K562 (cell line): Measurements from ENCODE around the gene SETD5. TPM values are rescaled to one million over a fixed set of nuclear protein-coding genes. Genes with fewer than 3 reads are reported as not detected.
A peak's percentile ranks its signal among the peaks of the same experiment; 100 is the strongest.

Experiments
- ATAC-seq: fragments of 200-7000 bp; cut with Tn5 transposase; 3 replicates; pipeline ENCODE4 v1.9.1; 2020; ENCODE audit warnings: moderate library complexity
- BruUV-seq: library from RNA; stranded (reverse); fragments of 400-500 nt; replicated peaks from 2 replicates; lab custom pipeline; 2021; lab: Mats Ljungman, UMichigan
- CTCF ChIA-PET: fragments of 300-600 bp; formaldehyde crosslinking; extraction: SDS; loops from one replicate; lab custom pipeline; 2021; ENCODE audit warnings: low intra/inter-chr PET ratio; lab: Yijun Ruan, JAX
- POLR2A ChIA-PET: fragments of 300-600, 350-650 bp; sonication (Branson Sonifier 250); formaldehyde crosslinking; extraction: SDS; loops from one replicate; lab custom pipeline; 2021; ENCODE audit warnings: antibody characterized with exemption, inconsistent platforms; lab: Yijun Ruan, JAX
- DNase-seq, 4 experiments: peaks; one replicate each; pipeline versions ENCODE4 v3.0.0 to v3.0.0-alpha.2; 2011 to 2018; ENCODE audit warnings: low spot score in 3 of 4, mixed read lengths in 3 of 4; ENCODE audit errors: extremely low read depth in 1 of 4
- FAIRE-seq: peaks from 2 replicates; lab custom pipeline; 2011; peaks lifted over from hg19 to GRCh38; lab: Jason Lieb, UNC
- H2AFZ ChIP-seq: 2 replicates; pipeline ENCODE4 v1.6.0; 2011; ENCODE audit warnings: low read depth, low read length, control low read depth, inconsistent platforms
- H3K27ac ChIP-seq: fragments of 200-600 bp; 3 replicates; pipeline ENCODE4 v1.8.0; 2011; ENCODE audit warnings: low read depth, mild to moderate bottlenecking, control low read depth, inconsistent platforms, low read length, moderate library complexity, mixed read lengths; ENCODE audit errors: extremely low read depth
- H3K27me3 ChIP-seq, 2 experiments: fragments of 300-600 bp in 1 of 2; 2 replicates in 1 of 2; 3 replicates in 1 of 2; pipeline versions ENCODE4 v1.6.0 to v1.8.0; 2011; ENCODE audit warnings: inconsistent platforms in 2 of 2, low read length in 2 of 2, mild to moderate bottlenecking in 1 of 2, mixed read lengths in 1 of 2, moderate library complexity in 1 of 2; ENCODE audit not compliant: control insufficient read depth in 2 of 2, insufficient read depth in 2 of 2
- H3K36me3 ChIP-seq: fragments of 300-600 bp; 3 replicates; pipeline ENCODE4 v1.8.0; 2011; ENCODE audit warnings: mild to moderate bottlenecking, low read length, inconsistent platforms; ENCODE audit not compliant: control insufficient read depth, insufficient read depth
- H3K4me1 ChIP-seq, 2 experiments: fragments of 200-600 bp in 1 of 2; replicated peaks in 1 of 2; 2 replicates in 1 of 2; 3 replicates in 1 of 2; pipeline versions ENCODE4 v1.5.1 to v1.8.0; 2011; ENCODE audit warnings: inconsistent platforms in 2 of 2, low read length in 2 of 2, mild to moderate bottlenecking in 1 of 2, mixed read lengths in 1 of 2, moderate library complexity in 1 of 2; ENCODE audit not compliant: control insufficient read depth in 2 of 2, insufficient read depth in 2 of 2
- H3K4me2 ChIP-seq: 2 replicates; pipeline ENCODE4 v1.6.1; 2011; ENCODE audit warnings: low read length, control low read depth, inconsistent platforms, mixed read lengths; ENCODE audit not compliant: insufficient read depth
- H3K4me3 ChIP-seq: fragments of 200-600 bp; sonication (generic), shearing (Covaris generic); 2 replicates; pipeline ENCODE4 v1.5.1; 2016; ENCODE audit warnings: control low read depth, inconsistent platforms
- H3K79me2 ChIP-seq: fragments of 200-600 bp; 3 replicates; pipeline ENCODE4 v1.8.0; 2011; ENCODE audit warnings: low read length, inconsistent platforms; ENCODE audit not compliant: control insufficient read depth, insufficient read depth
- H3K9ac ChIP-seq, 2 experiments: 2 replicates each; pipeline versions ENCODE4 v1.6.0 to v1.6.1; 2011; ENCODE audit warnings: low read depth in 2 of 2, low read length in 2 of 2, control low read depth in 1 of 2, inconsistent platforms in 1 of 2, mild to moderate bottlenecking in 1 of 2, mixed read lengths in 1 of 2; ENCODE audit not compliant: insufficient read depth in 1 of 2
- H3K9me1 ChIP-seq: one replicate; pipeline ENCODE4 v1.6.0; 2011; ENCODE audit warnings: inconsistent platforms, mild to moderate bottlenecking, low read length, moderate library complexity; ENCODE audit not compliant: control insufficient read depth, insufficient read depth
- H3K9me3 ChIP-seq: replicated peaks from 2 replicates; pipeline ENCODE4 v1.5.1; 2011; ENCODE audit warnings: low read depth, low read length, inconsistent platforms; ENCODE audit not compliant: control insufficient read depth, insufficient read depth
- H4K20me1 ChIP-seq: replicated peaks from 2 replicates; pipeline ENCODE4 v1.6.1; 2011; ENCODE audit warnings: low read length, inconsistent platforms, mixed read lengths; ENCODE audit not compliant: control insufficient read depth, insufficient read depth
- ARID2 ChIP-seq: fragments of 450-650 bp; IDR thresholded peaks from 2 replicates; pipeline ENCODE4 v1.6.1; 2017; ENCODE audit warnings: antibody characterized with exemption, mild to moderate bottlenecking
- ATF7 ChIP-seq: fragments of 450-650 bp; IDR thresholded peaks from 2 replicates; pipeline ENCODE4 v1.7.1; 2014; ENCODE audit warnings: mild to moderate bottlenecking, moderate library complexity
- CTBP1 ChIP-seq: fragments of 450-650 bp; IDR thresholded peaks from 2 replicates; pipeline ENCODE4 v1.6.1; 2016; ENCODE audit warnings: borderline replicate concordance
- DACH1 ChIP-seq: fragments of 450-650 bp; IDR thresholded peaks from 2 replicates; pipeline ENCODE4 v1.6.1; 2018; ENCODE audit not compliant: partially characterized antibody
- EP300 ChIP-seq: IDR thresholded peaks from 2 replicates; pipeline ENCODE4 v1.6.1; 2012; ENCODE audit warnings: low read length, improper control_type of control experiment
- JUND ChIP-seq, 2 experiments: IDR thresholded peaks; 2 replicates in 1 of 2; 3 replicates in 1 of 2; pipeline ENCODE4 v1.6.1; 2011; ENCODE audit warnings: borderline replicate concordance in 2 of 2, low read depth in 2 of 2, low read length in 2 of 2, improper control_type of control experiment in 1 of 2, missing biosample characterization in 1 of 2, missing genetic modification characterization in 1 of 2, missing genetic modification reagents in 1 of 2
- KLF16 ChIP-seq: IDR thresholded peaks from 2 replicates; pipeline ENCODE4 v1.6.1; 2016; ENCODE audit warnings: antibody characterized with exemption
- MAZ ChIP-seq, 2 experiments: fragments of 450-650 bp in 1 of 2; sonication (generic) in 1 of 2; formaldehyde crosslinking; IDR thresholded peaks in 1 of 2; conservative IDR thresholded peaks in 1 of 2; 2 replicates each; pipeline versions ENCODE4 v1.4.0 to v1.5.0; 2020; ENCODE audit warnings: mild to moderate bottlenecking in 1 of 2, missing genetic modification reagents in 1 of 2
- MCM5 ChIP-seq: fragments of 450-650 bp; IDR thresholded peaks from 2 replicates; pipeline ENCODE4 v1.6.1; 2016; ENCODE audit warnings: low read depth
- RAD21 ChIP-seq, 2 experiments: fragments of 250-450 bp in 1 of 2; fragments of 450-650 bp in 1 of 2; sonication (Bioruptor Pico) in 1 of 2; formaldehyde crosslinking in 1 of 2; IDR thresholded peaks in 1 of 2; conservative IDR thresholded peaks in 1 of 2; 2 replicates each; pipeline versions ENCODE4 v1.4.0 to v1.8.0; 2020 to 2022; ENCODE audit warnings: mild to moderate bottlenecking in 2 of 2, moderate library complexity in 1 of 2
- SAFB ChIP-seq: fragments of 200-400 bp; formaldehyde crosslinking; IDR thresholded peaks from 2 replicates; pipeline ENCODE4 v1.6.1; 2017; ENCODE audit warnings: low read depth, low read length, borderline replicate concordance
- SMC3 ChIP-seq: conservative IDR thresholded peaks from 2 replicates; pipeline ENCODE4 v1.6.1; 2011; ENCODE audit warnings: low read depth, low read length, improper control_type of control experiment; ENCODE audit not compliant: insufficient read depth
- STAG1 ChIP-seq: sonication (generic); formaldehyde crosslinking; IDR thresholded peaks from 2 replicates; pipeline ENCODE4 v1.5.0; 2020; ENCODE audit warnings: missing genetic modification reagents, borderline replicate concordance
- TBL1XR1 ChIP-seq, 2 experiments: IDR thresholded peaks; 2 replicates each; pipeline ENCODE4 v1.6.1; 2012; ENCODE audit warnings: improper control_type of control experiment in 2 of 2, low read length in 2 of 2, mild to moderate bottlenecking in 1 of 2
- TBP ChIP-seq: optimal IDR thresholded peaks from 2 replicates; pipeline ENCODE3; 2011; ENCODE audit warnings: low read depth, low read length, improper control_type of control experiment
- ZNF263 ChIP-seq: sonication (generic); formaldehyde crosslinking; IDR thresholded peaks from 2 replicates; pipeline ENCODE4 v1.8.0; 2022; ENCODE audit warnings: mild to moderate bottlenecking, missing genetic modification reagents, borderline replicate concordance
- ZNF274 ChIP-seq: IDR thresholded peaks from 2 replicates; pipeline ENCODE4 v1.6.1; 2011; ENCODE audit warnings: low read depth, mild to moderate bottlenecking, low read length, moderate library complexity, borderline replicate concordance
- ZNF324 ChIP-seq: fragments of 250-450 bp; sonication (Bioruptor Pico); IDR thresholded peaks from 2 replicates; pipeline ENCODE4 v1.4.0; 2020; ENCODE audit warnings: mild to moderate bottlenecking
- ZNF589 ChIP-seq: fragments of 200-800 bp; sonication (Bioruptor generic); IDR thresholded peaks from 2 replicates; pipeline ENCODE4 v1.6.1; 2016; ENCODE audit warnings: low read depth, missing genetic modification characterization, missing compliant biosample characterization
- WGBS: fragments of 100-300 bp; shearing (Covaris generic); methylation state at CpG from one replicate; pipeline ENCODE4 v1.1.6; 2016; ENCODE audit warnings: low coverage, mixed read lengths; ENCODE audit not compliant: insufficient coverage; ENCODE audit errors: missing lambda C conversion rate; 5-methylcytosine and 5-hydroxymethylcytosine counted together
- in situ Hi-C: fragments of 300-500 bp; cut with MboI; formaldehyde crosslinking; loops from 4 replicates; pipeline ENCODE4 v1.15.0; 2018; ENCODE audit warnings: inconsistent platforms, mixed read lengths
- intact Hi-C: fragments of 100-400 bp; cut with micrococcal nuclease; formaldehyde crosslinking; loops from 2 replicates; pipeline ENCODE4 v1.14.2; 2022
- polyA plus RNA-seq, 8 experiments: library from polyadenylated mRNA; depleted of rRNA in 4 of 8; stranded (reverse) in 5 of 8; unstranded in 3 of 8; fragments of >200 nt; fragmentation: Nextera tagmentation in 2 of 8; fragmentation: Illumina TruSeq in 1 of 8; extraction: Ambion mirVana in 2 of 8; extraction: Trizol in 1 of 8; gene quantifications; 2 replicates each; pipeline versions ENCODE4 v1.2.1 to v1.2.3, GENCODE V29; 2011 to 2014; ENCODE audit warnings: inconsistent platforms in 1 of 8, missing spikeins in 1 of 8
- total RNA-seq, 7 experiments: library from RNA; depleted of rRNA in 6 of 7; stranded (reverse); fragments of >200 nt in 6 of 7; fragmentation: Illumina TruSeq in 2 of 7; extraction: Trizol in 2 of 7; gene quantifications; 2 replicates each; pipeline versions ENCODE4 v1.2.1 to v1.2.3, GENCODE V29; 2011 to 2021; ENCODE audit warnings: low replicate concordance in 1 of 7
- TF ChIP-seq, protein P1 (sequence below), 2 experiments: fragments of 450-650 bp in 1 of 2; sonication (generic) in 1 of 2; formaldehyde crosslinking in 1 of 2; IDR thresholded peaks in 1 of 2; conservative IDR thresholded peaks in 1 of 2; 2 replicates each; pipeline versions ENCODE4 v1.6.1 to v1.8.1; 2016 to 2023; ENCODE audit warnings: mild to moderate bottlenecking in 2 of 2, moderate library complexity in 2 of 2, inconsistent platforms in 1 of 2, missing genetic modification reagents in 1 of 2

SETD5 gene
- total and polyA plus RNA-seq, 9 of the 15 experiments (the other 6 are each of a cell fraction or from before 2014, with no cell fraction given) = 20.8 to 135 (median 87.2) TPM

- intact Hi-C loops (loop anchor here (1.0 to 10.0 kb wide), 6 partner anchors 70 to 362 kb away; partner anchors contain the start of gene MTMR14), in situ Hi-C loops (no loop called here)
- Histone ChIP-seq H3K27me3 (peaks cover 0 to 8% of the 10 kb centered on the region in 2 experiments; a peak in 1 of 5 replicates), H4K20me1 (no peaks in the 10 kb centered on the region; the same call in 1 of the 2 replicates), H3K4me1 (no peaks in the 10 kb centered on the region; a peak in 2 of 5 replicates), H3K9me3 (no peaks in the 10 kb centered on the region), H3K9me1 (no peaks in the 10 kb centered on the region), H3K4me2 (no peak overlapping the region), H3K4me3 (no peak overlapping the region), H2AFZ (no peak overlapping the region), H3K36me3 (no peaks in the 10 kb centered on the region), H3K27ac (no peak overlapping the region), H3K79me2 (no peaks in the 10 kb centered on the region), H3K9ac (peak overlapping the region in 1 of 2 experiments; percentile 32; a peak in 1 of 4 replicates)
- peak; percentile 80 for FAIRE-seq
- POLR2A ChIA-PET = interaction anchor here (0.5 to 3.8 kb wide), 9 partner anchors 10 to 380 kb away, joined by 3 to 29 read pairs (median 4); partner anchors contain the start of genes SETD5 and THUMPD3
- no TSS peak for BruUV-seq
- WGBS = 29% methylated on average over 7 of the region's 7 CpGs
- DNase-seq = peak; percentile 70 to 75 (median 74)
- ATAC-seq = peak; percentile 93
- CTCF ChIA-PET = interaction anchor here (0.6 to 2.3 kb wide), 6 partner anchors 9 to 150 kb away, joined by 3 to 34 read pairs (median 3); no protein-coding TSS in a partner anchor
- TF ChIP-seq, protein P1, sequence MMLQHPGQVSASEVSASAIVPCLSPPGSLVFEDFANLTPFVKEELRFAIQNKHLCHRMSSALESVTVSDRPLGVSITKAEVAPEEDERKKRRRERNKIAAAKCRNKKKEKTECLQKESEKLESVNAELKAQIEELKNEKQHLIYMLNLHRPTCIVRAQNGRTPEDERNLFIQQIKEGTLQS (IDR thresholded peaks at IDR 0.05) = no peak
- TF ChIP-seq, protein P1 (CRISPR knock-in tag; conservative IDR thresholded peaks at IDR 0.05) = peak; percentile 57; the same call in 1 of the 2 replicates
- TF ChIP-seq STAG1 (CRISPR knock-in tag) = peak; percentile 73; the same call in 1 of the 2 replicates
- TF ChIP-seq RAD21 (CRISPR knock-in tag; conservative IDR thresholded peaks at IDR 0.05 in 1 of 2, IDR thresholded peaks at IDR 0.05 in 1 of 2) = peak; percentile 88 to 97
- no peak for TF ChIP-seq MCM5
- peak; percentile 17 for TF ChIP-seq TBP
- peak; percentile 23 for TF ChIP-seq DACH1
- TF ChIP-seq TBL1XR1 (IDR thresholded peaks at IDR 0.05; ENCODE audit: low read length in 2 of 2) = peak in 1 of 2 experiments; percentile 40; a peak in 1 of 4 replicates
- TF ChIP-seq ZNF274 = no peak
- TF ChIP-seq ZNF589 (CRISPR knock-in tag) = no peak
- TF ChIP-seq ZNF263 (CRISPR knock-in tag) = no peak
- TF ChIP-seq ZNF324 (CRISPR knock-in tag) = no peak
- peak; percentile 64; the same call in 1 of the 2 replicates for TF ChIP-seq ARID2
- TF ChIP-seq CTBP1 = peak; percentile 22; the same call in 1 of the 2 replicates
- 0 out of 2 replicates have a peak, but pooled peaks have one; percentile 25 for TF ChIP-seq ATF7
- TF ChIP-seq SAFB = no peak
- TF ChIP-seq EP300 = peak; percentile 10; the same call in 1 of the 2 replicates
- no peak for TF ChIP-seq KLF16
- TF ChIP-seq SMC3 = peak; percentile 85
- TF ChIP-seq MAZ (CRISPR knock-in tag; conservative IDR thresholded peaks at IDR 0.05 in 1 of 2, IDR thresholded peaks at IDR 0.05 in 1 of 2) = peak in 1 of 2 experiments; percentile 44; a peak in 1 of 4 replicates
- no peak; the same call in 1 of the 2 replicates for TF ChIP-seq JUND (IDR thresholded peaks at IDR 0.05; ENCODE audit: borderline replicate concordance, low read depth, low read length)
- 0 out of 3 replicates have a peak, but pooled peaks have one; percentile 16 for TF ChIP-seq JUND (tag; IDR thresholded peaks at IDR 0.05; ENCODE audit: borderline replicate concordance, low read depth, low read length)
Measured at GRCh38 chr3:9352917-9353752, 44.3 kb upstream of the SETD5 start.
